Measurements from ENCODE around the gene DSC1. TPM values are rescaled to one million over a fixed set of nuclear protein-coding genes. Genes with fewer than 3 reads are reported as not detected.

The DSC1 gene
- total RNA-seq, 2 donors from 2014 or later, result 0.23 to 2.1 TPM

- H3K4me3 ChIP-seq, result peak overlapping the region in 1 of 2 donors; percentile 10
- WGBS, result 62% methylated on average over 5 of the region's 5 CpGs
- intact Hi-C loops (cut with DNase I), result no loop called here
- peaks cover 13% of the 10 kb centered on the region for H3K4me1 ChIP-seq (replicated peaks)
- no peaks in the 10 kb centered on the region for H3K9me3 ChIP-seq
- H3K27ac ChIP-seq, result peak overlapping the region; percentile 37 to 69
- DNase-seq (ENCODE audit: low spot score), result no peak
- TF ChIP-seq POLR2A (IDR thresholded peaks at IDR 0.05) (no peak), CTCF (IDR thresholded peaks at IDR 0.05) (no peak), POLR2AphosphoS5 (IDR thresholded peaks at IDR 0.05) (no peak)
- no peaks in the 10 kb centered on the region for H3K27me3 ChIP-seq (replicated peaks; ENCODE audit: insufficient read depth)
- no peaks in the 10 kb centered on the region for H3K36me3 ChIP-seq
Observed at GRCh38 chr18:31206071-31206470, 43.4 kb upstream of the DSC1 start.

GRCh38 chr18:31205273-31205672 lies 42.6 kb upstream of the DSC1 start:
- DNase-seq (ENCODE audit: low spot score), result no peak
- H3K36me3 ChIP-seq, result no peaks in the 10 kb centered on the region
- peaks cover 13% of the 10 kb centered on the region for H3K4me1 ChIP-seq (replicated peaks)
- H3K27me3 ChIP-seq (replicated peaks; ENCODE audit: insufficient read depth), result no peaks in the 10 kb centered on the region
- TF ChIP-seq POLR2A (IDR thresholded peaks at IDR 0.05), result no peak
- no peak for TF ChIP-seq POLR2AphosphoS5 (IDR thresholded peaks at IDR 0.05)
- TF ChIP-seq CTCF (IDR thresholded peaks at IDR 0.05), result no peak
- intact Hi-C loops (cut with DNase I), result no loop called here
- H3K4me3 ChIP-seq, result no peak overlapping the region
- no peaks in the 10 kb centered on the region for H3K9me3 ChIP-seq
- 39% methylated on average over 2 of the region's 2 CpGs for WGBS
- H3K27ac ChIP-seq, result peak overlapping the region; percentile 20 to 69

GRCh38 chr18:31204833-31205232 lies 42.2 kb upstream of the DSC1 start:
- Histone ChIP-seq H3K9me3 (no peaks in the 10 kb centered on the region), H3K27ac (peak overlapping the region; percentile 20 to 69), H3K4me1 (replicated peaks) (peaks cover 13% of the 10 kb centered on the region), H3K36me3 (no peaks in the 10 kb centered on the region), H3K4me3 (no peak overlapping the region), H3K27me3 (replicated peaks; ENCODE audit: insufficient read depth) (no peaks in the 10 kb centered on the region)
- intact Hi-C loops (cut with DNase I), result no loop called here
- TF ChIP-seq POLR2A (IDR thresholded peaks at IDR 0.05) (no peak), POLR2AphosphoS5 (IDR thresholded peaks at IDR 0.05) (no peak), CTCF (IDR thresholded peaks at IDR 0.05) (no peak)
- WGBS, result 84% methylated on average over 4 of the region's 4 CpGs
- DNase-seq (ENCODE audit: low spot score), result no peak

- peak overlapping the region in 1 of 2 donors; percentile 13 for H3K27ac ChIP-seq
- intact Hi-C loops (cut with DNase I), result no loop called here
- H3K4me1 ChIP-seq (replicated peaks), result peaks cover 13% of the 10 kb centered on the region
- no peaks in the 10 kb centered on the region for H3K27me3 ChIP-seq (replicated peaks; ENCODE audit: insufficient read depth)
- no peak for DNase-seq (ENCODE audit: low spot score)
- H3K36me3 ChIP-seq, result no peaks in the 10 kb centered on the region
- H3K4me3 ChIP-seq, result no peak overlapping the region
- TF ChIP-seq POLR2AphosphoS5 (IDR thresholded peaks at IDR 0.05) (no peak), CTCF (IDR thresholded peaks at IDR 0.05) (no peak), POLR2A (IDR thresholded peaks at IDR 0.05) (no peak)
- no peaks in the 10 kb centered on the region for H3K9me3 ChIP-seq
- WGBS, result 55% methylated on average over 2 of the region's 2 CpGs
Observed at GRCh38 chr18:31204166-31204565, 41.5 kb upstream of the DSC1 start.

GRCh38 chr18:31203794-31204148 lies 41.1 kb upstream of the DSC1 start:
- TF ChIP-seq POLR2A (IDR thresholded peaks at IDR 0.05) (no peak), POLR2AphosphoS5 (IDR thresholded peaks at IDR 0.05) (no peak), CTCF (IDR thresholded peaks at IDR 0.05) (no peak)
- Histone ChIP-seq H3K27me3 (replicated peaks; ENCODE audit: insufficient read depth) (no peaks in the 10 kb centered on the region), H3K36me3 (no peaks in the 10 kb centered on the region), H3K27ac (peak overlapping the region in 1 of 2 donors; percentile 13), H3K4me3 (no peak overlapping the region), H3K9me3 (no peaks in the 10 kb centered on the region), H3K4me1 (replicated peaks) (peaks cover 13% of the 10 kb centered on the region)
- DNase-seq (ENCODE audit: low spot score), result no peak
- WGBS, result 55% methylated on average over 5 of the region's 5 CpGs
- intact Hi-C loops (cut with DNase I), result no loop called here

All from prostate gland (tissue), 2 donors.